DOHH2 (cell line): ENCODE measurements around the gene ABRACL.
"Not testable (repeated sequence)": the region's sequence is repeated elsewhere in the genome, so short reads cannot be mapped to it uniquely, and the experiment has no call there.

Experiments used
- H3F3A ChIP-seq: fragments of 200-600 bp; sonication (generic), shearing (Covaris generic); 2 replicates; pipeline ENCODE4 v1.6.0; 2016; ENCODE audit warnings: antibody characterized with exemption, mild to moderate bottlenecking; ENCODE audit not compliant: control insufficient read depth, insufficient read depth
- H3K27ac ChIP-seq: fragments of 200-600 bp; sonication (generic); 2 replicates; pipeline ENCODE4 v1.5.1; 2014; ENCODE audit warnings: low read depth, mild to moderate bottlenecking, low read length, moderate library complexity
- H3K27me3 ChIP-seq: fragments of 200-600 bp; sonication (generic); 2 replicates; pipeline ENCODE4 v1.6.1; 2014; ENCODE audit warnings: mild to moderate bottlenecking, low read length, mixed read lengths; ENCODE audit not compliant: control insufficient read depth
- H3K36me3 ChIP-seq: fragments of 200-600 bp; sonication (generic); 2 replicates; pipeline ENCODE4 v1.6.1; 2014; ENCODE audit warnings: mild to moderate bottlenecking, low read length, moderate library complexity, mixed read lengths; ENCODE audit not compliant: control insufficient read depth
- H3K4me1 ChIP-seq: fragments of 200-600 bp; sonication (generic); 2 replicates; pipeline ENCODE4 v1.6.1; 2014; ENCODE audit warnings: mild to moderate bottlenecking, low read length, mixed read lengths; ENCODE audit not compliant: control insufficient read depth
- H3K4me2 ChIP-seq: fragments of 200-600 bp; sonication (generic); 2 replicates; pipeline ENCODE4 v1.6.0; 2014; ENCODE audit warnings: mild to moderate bottlenecking, low read length, moderate library complexity
- H3K4me3 ChIP-seq: fragments of 200-600 bp; sonication (generic); 2 replicates; pipeline ENCODE4 v1.5.1; 2014; ENCODE audit warnings: mild to moderate bottlenecking, low read length, mixed read lengths
- H3K79me2 ChIP-seq: fragments of 200-600 bp; sonication (generic); 2 replicates; pipeline ENCODE4 v1.6.1; 2014; ENCODE audit warnings: mild to moderate bottlenecking, low read length, mixed read lengths; ENCODE audit not compliant: control insufficient read depth
- H3K9me2 ChIP-seq: fragments of 200-600 bp; sonication (generic); replicated peaks from 2 replicates; pipeline ENCODE4 v1.6.1; 2014; ENCODE audit warnings: mild to moderate bottlenecking, low read length, mixed read lengths; ENCODE audit not compliant: control insufficient read depth
- H3K9me3 ChIP-seq: fragments of 200-600 bp; sonication (generic); 2 replicates; pipeline ENCODE4 v1.6.1; 2014; ENCODE audit warnings: antibody characterized with exemption, low read length, mixed read lengths; ENCODE audit not compliant: control insufficient read depth, insufficient read depth
- H4K20me1 ChIP-seq: fragments of 200-600 bp; sonication (generic); 2 replicates; pipeline ENCODE4 v1.6.0; 2014; ENCODE audit warnings: low read depth, mild to moderate bottlenecking, antibody characterized with exemption, low read length, moderate library complexity; ENCODE audit not compliant: control insufficient read depth, insufficient read depth
- CTCF ChIP-seq: fragments of 200-600 bp; sonication (generic); IDR thresholded peaks from one replicate; pipeline ENCODE4 v1.5.1; 2014; ENCODE audit warnings: antibody characterized with exemption, mild to moderate bottlenecking, low read depth, low read length; ENCODE audit not compliant: poor library complexity, severe bottlenecking
- EZH2phosphoT487 ChIP-seq: fragments of 200-600 bp; sonication (generic); IDR thresholded peaks from 2 replicates; pipeline ENCODE4 v1.6.1; 2017; ENCODE audit warnings: borderline replicate concordance, mild to moderate bottlenecking, antibody characterized with exemption, low read length, moderate library complexity, mixed read lengths

The ABRACL gene

GRCh38 chr6:139044250-139044649 lies 15.7 kb downstream of the ABRACL start:
- Histone ChIP-seq H3K27me3 (no peaks in the 10 kb centered on the region), H3K4me1 (no peaks in the 10 kb centered on the region), H3K4me2 (no peak overlapping the region), H3K4me3 (no peak overlapping the region), H3K9me3 (no peaks in the 10 kb centered on the region), H4K20me1 (no peaks in the 10 kb centered on the region), H3F3A (no peaks in the 10 kb centered on the region), H3K79me2 (no peaks in the 10 kb centered on the region), H3K9me2 (no peaks in the 10 kb centered on the region), H3K36me3 (no peaks in the 10 kb centered on the region), H3K27ac (no peak overlapping the region)
- TF ChIP-seq CTCF (no peak), EZH2phosphoT487 (no peak)

- Histone ChIP-seq H3K9me2 (no peaks in the 10 kb centered on the region), H3K79me2 (no peaks in the 10 kb centered on the region), H3K4me1 (no peaks in the 10 kb centered on the region), H3F3A (no peaks in the 10 kb centered on the region), H3K36me3 (no peaks in the 10 kb centered on the region), H3K9me3 (no peaks in the 10 kb centered on the region), H4K20me1 (no peaks in the 10 kb centered on the region), H3K4me2 (no peak overlapping the region), H3K27me3 (peaks cover 7% of the 10 kb centered on the region), H3K27ac (no peak overlapping the region), H3K4me3 (no peak overlapping the region)
- TF ChIP-seq EZH2phosphoT487 (no peak), CTCF (no peak)
Observed at GRCh38 chr6:139047677-139048076, 19.1 kb downstream of the ABRACL start.

GRCh38 chr6:139048912-139049311 lies 20.4 kb downstream of the ABRACL start:
- H3F3A ChIP-seq, H3K79me2 ChIP-seq, H3K4me2 ChIP-seq, H3K27ac ChIP-seq, H3K9me3 ChIP-seq, H4K20me1 ChIP-seq, H3K4me3 ChIP-seq, H3K4me1 ChIP-seq, H3K9me2 ChIP-seq, H3K36me3 ChIP-seq: not testable (repeated sequence)
- peaks cover 19% of the 10 kb centered on the region for H3K27me3 ChIP-seq

GRCh38 chr6:139050131-139050769 lies 21.7 kb downstream of the ABRACL start:
- not testable (repeated sequence) for H4K20me1 ChIP-seq, H3K27ac ChIP-seq, H3K4me2 ChIP-seq, H3K4me3 ChIP-seq, H3K36me3 ChIP-seq, H3K79me2 ChIP-seq, H3K9me2 ChIP-seq, H3F3A ChIP-seq, H3K9me3 ChIP-seq, H3K4me1 ChIP-seq
- H3K27me3 ChIP-seq = peaks cover 26% of the 10 kb centered on the region
